Stomach (tissue), 4 donors: ENCODE results near the gene DPF3.

Source experiments
- CTCF ChIP-seq, 7 experiments: fragments of 450-650 bp in 4 of 7; fragments of 200-600 bp in 3 of 7; sonication (generic) in 3 of 7; IDR thresholded peaks; one replicate each; pipeline ENCODE4 v1.5.1; 2016 to 2019; ENCODE audit warnings: antibody characterized with exemption in 7 of 7, control low read depth in 2 of 7, mild to moderate bottlenecking in 1 of 7
- POLR2A ChIP-seq, 4 donors: fragments of 450-650 bp; IDR thresholded peaks; one replicate each; pipeline ENCODE4 v1.6.1; 2016; ENCODE audit warnings: antibody characterized with exemption in 4 of 4, control low read depth in 2 of 4, mild to moderate bottlenecking in 1 of 4, moderate library complexity in 1 of 4

- TF ChIP-seq CTCF (IDR thresholded peaks at IDR 0.05) (no peak), POLR2A (IDR thresholded peaks at IDR 0.05) (no peak)
Measured at GRCh38 chr14:72690324-72690723, 203.6 kb downstream of the DPF3 start.
